HL-60 (cell line): ENCODE data around the gene LRP1B.

Experiments
- DNase-seq, 2 experiments: peaks; one replicate each; pipeline ENCODE4 v3.0.0-alpha.2; 2010 to 2020; ENCODE audit warnings: low read depth in 1 of 2, low spot score in 1 of 2
- H3K27ac ChIP-seq: fragments of 250-450 bp; sonication (Bioruptor Pico); replicated peaks from 2 replicates; pipeline ENCODE4 v1.5.1; 2020; ENCODE audit warnings: mild to moderate bottlenecking, moderate library complexity
- H3K27me3 ChIP-seq: fragments of 250-450 bp; sonication (Bioruptor Pico); 2 replicates; pipeline ENCODE4 v1.5.1; 2021; ENCODE audit warnings: mild to moderate bottlenecking, moderate library complexity; ENCODE audit not compliant: insufficient read depth, poor library complexity, severe bottlenecking
- H3K4me3 ChIP-seq: replicated peaks from 2 replicates; pipeline ENCODE4 v1.5.1; 2011; ENCODE audit warnings: mild to moderate bottlenecking, control low read depth, low read length; ENCODE audit not compliant: insufficient read depth
- CTCF ChIP-seq: IDR thresholded peaks from one replicate; pipeline ENCODE4 v1.5.1; 2011; ENCODE audit warnings: low read length, control low read depth, inconsistent platforms; ENCODE audit not compliant: insufficient read depth
- GABPA ChIP-seq: IDR thresholded peaks from 2 replicates; pipeline ENCODE4 v1.6.1; 2012; ENCODE audit warnings: low read depth
- POLR2AphosphoS5 ChIP-seq: IDR thresholded peaks from 2 replicates; pipeline ENCODE4 v1.6.1; 2012; ENCODE audit warnings: low read depth
- REST ChIP-seq: IDR thresholded peaks from 2 replicates; pipeline ENCODE4 v1.6.1; 2012; ENCODE audit warnings: low read depth; ENCODE audit not compliant: insufficient replicate concordance
- SPI1 ChIP-seq: IDR thresholded peaks from 2 replicates; pipeline ENCODE4 v1.6.1; 2012; ENCODE audit warnings: low read depth, mild to moderate bottlenecking, borderline replicate concordance

The LRP1B gene

GRCh38 chr2:141992695-141993094 lies 138.1 kb downstream of the LRP1B start:
- DNase-seq, result no peak
- Histone ChIP-seq H3K27ac (no peak overlapping the region), H3K27me3 (no peaks in the 10 kb centered on the region), H3K4me3 (no peak overlapping the region)
- TF ChIP-seq GABPA, result no peak
- no peak for TF ChIP-seq SPI1
- no peak for TF ChIP-seq REST
- no peak for TF ChIP-seq POLR2AphosphoS5
- no peak for TF ChIP-seq CTCF

- H3K4me3 ChIP-seq, result no peak overlapping the region
- TF ChIP-seq REST, result no peak
- TF ChIP-seq GABPA, result no peak
- no peak for TF ChIP-seq CTCF
- no peak for TF ChIP-seq SPI1
- no peak for TF ChIP-seq POLR2AphosphoS5
- no peak overlapping the region for H3K27ac ChIP-seq
- H3K27me3 ChIP-seq, result no peaks in the 10 kb centered on the region
- peak in 1 of 2 experiments; percentile 15 for DNase-seq
Measured at GRCh38 chr2:141968433-141968832, 162.4 kb downstream of the LRP1B start.

- Histone ChIP-seq H3K4me3 (no peak overlapping the region), H3K27ac (no peak overlapping the region), H3K27me3 (no peaks in the 10 kb centered on the region)
- no peak for TF ChIP-seq POLR2AphosphoS5
- TF ChIP-seq CTCF, result no peak
- TF ChIP-seq GABPA, result no peak
- TF ChIP-seq REST, result no peak
- no peak for TF ChIP-seq SPI1
- no peak for DNase-seq
Measured at GRCh38 chr2:141967980-141968379, 162.8 kb downstream of the LRP1B start.
